ENCODE results near the gene MCF2.

DNA sequence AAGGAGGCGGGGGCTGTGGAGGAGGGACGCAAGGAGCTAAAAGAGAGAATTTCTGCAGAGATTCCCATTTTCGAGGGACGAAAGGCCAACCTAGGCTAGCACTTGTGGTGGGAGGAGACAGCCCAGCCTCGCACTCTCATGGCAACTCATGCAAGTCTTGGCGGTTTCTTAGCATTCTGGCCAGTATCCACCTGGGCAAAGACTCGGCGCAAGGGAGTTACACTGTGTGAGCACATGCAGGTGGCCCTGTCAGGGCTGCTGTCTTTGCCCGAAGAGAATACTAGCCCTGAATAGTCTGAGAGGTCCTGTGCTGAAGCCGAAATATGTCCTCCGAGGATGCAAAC, 15.5 kb downstream of the MCF2 start:
- TF ChIP-seq, protein P1, sequence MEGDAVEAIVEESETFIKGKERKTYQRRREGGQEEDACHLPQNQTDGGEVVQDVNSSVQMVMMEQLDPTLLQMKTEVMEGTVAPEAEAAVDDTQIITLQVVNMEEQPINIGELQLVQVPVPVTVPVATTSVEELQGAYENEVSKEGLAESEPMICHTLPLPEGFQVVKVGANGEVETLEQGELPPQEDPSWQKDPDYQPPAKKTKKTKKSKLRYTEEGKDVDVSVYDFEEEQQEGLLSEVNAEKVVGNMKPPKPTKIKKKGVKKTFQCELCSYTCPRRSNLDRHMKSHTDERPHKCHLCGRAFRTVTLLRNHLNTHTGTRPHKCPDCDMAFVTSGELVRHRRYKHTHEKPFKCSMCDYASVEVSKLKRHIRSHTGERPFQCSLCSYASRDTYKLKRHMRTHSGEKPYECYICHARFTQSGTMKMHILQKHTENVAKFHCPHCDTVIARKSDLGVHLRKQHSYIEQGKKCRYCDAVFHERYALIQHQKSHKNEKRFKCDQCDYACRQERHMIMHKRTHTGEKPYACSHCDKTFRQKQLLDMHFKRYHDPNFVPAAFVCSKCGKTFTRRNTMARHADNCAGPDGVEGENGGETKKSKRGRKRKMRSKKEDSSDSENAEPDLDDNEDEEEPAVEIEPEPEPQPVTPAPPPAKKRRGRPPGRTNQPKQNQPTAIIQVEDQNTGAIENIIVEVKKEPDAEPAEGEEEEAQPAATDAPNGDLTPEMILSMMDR (conservative IDR thresholded peaks at IDR 0.05), result no peak
- TF ChIP-seq EZH2 (IDR thresholded peaks at IDR 0.05; ENCODE audit: low read depth), result no peak
